MCF 10A (cell line): ENCODE measurements around the gene PTPN21. TPM values are rescaled to one million over a fixed set of nuclear protein-coding genes. Genes with fewer than 3 reads are reported as not detected.

Experiments
- BruUV-seq: library from RNA; stranded (reverse); fragments of 400-500 nt; replicated peaks from 2 replicates; lab custom pipeline; 2021; lab: Mats Ljungman, UMichigan
- CTCF ChIA-PET: fragments of 300-600 bp; sonication (Branson Sonifier 250); formaldehyde crosslinking; extraction: SDS; loops from one replicate; lab custom pipeline; 2021; ENCODE audit warnings: antibody characterized with exemption, inconsistent platforms; lab: Yijun Ruan, JAX
- POLR2A ChIA-PET: fragments of 300-600, 350-650 bp; sonication (Branson Sonifier 250); formaldehyde crosslinking; extraction: SDS; loops from one replicate; lab custom pipeline; 2020; ENCODE audit warnings: antibody characterized with exemption, inconsistent platforms; lab: Yijun Ruan, JAX
- DNase-seq: peaks from one replicate; pipeline ENCODE4 v3.0.0-alpha.2; 2018; ENCODE audit not compliant: unreplicated experiment
- H3K27ac Mint-ChIP-seq: one replicate; pipeline ENCODE4 v1.8.0; 2022; ENCODE audit warnings: mild to moderate bottlenecking, low read depth, mixed read lengths; ENCODE audit not compliant: unreplicated experiment
- H3K27me3 Mint-ChIP-seq: one replicate; pipeline ENCODE4 v1.8.0; 2022; ENCODE audit warnings: mixed read lengths; ENCODE audit not compliant: insufficient read depth, unreplicated experiment
- H3K36me3 Mint-ChIP-seq: one replicate; pipeline ENCODE4 v1.8.0; 2022; ENCODE audit warnings: mild to moderate bottlenecking, moderate library complexity, mixed read lengths; ENCODE audit not compliant: insufficient read depth, unreplicated experiment
- H3K4me1 Mint-ChIP-seq: one replicate; pipeline ENCODE4 v1.8.0; 2022; ENCODE audit warnings: mixed read lengths; ENCODE audit not compliant: insufficient read depth, unreplicated experiment
- H3K4me3 Mint-ChIP-seq: one replicate; pipeline ENCODE4 v1.8.0; 2022; ENCODE audit warnings: mild to moderate bottlenecking, moderate library complexity, mixed read lengths; ENCODE audit not compliant: unreplicated experiment
- H3K9me3 Mint-ChIP-seq: one replicate; pipeline ENCODE4 v1.8.0; 2022; ENCODE audit warnings: mixed read lengths; ENCODE audit not compliant: unreplicated experiment
- intact Hi-C: fragments of 100-400 bp; cut with micrococcal nuclease; formaldehyde crosslinking; loops from 2 replicates; pipeline ENCODE4 v1.14.1; 2022
- total RNA-seq: library from RNA; stranded (reverse); gene quantifications from 2 replicates; pipeline ENCODE4 v1.2.3, GENCODE V29; 2022
- TF ChIP-seq, protein P1 (sequence below): fragments of 200-600 bp; IDR thresholded peaks from one replicate; pipeline ENCODE4 v1.8.0; 2022; ENCODE audit warnings: antibody characterized with exemption, mild to moderate bottlenecking; ENCODE audit not compliant: unreplicated experiment

PTPN21 gene
- total RNA-seq, 1 experiment from 2014 or later, result 18.1 TPM

- intact Hi-C loops, result no loop called here
- Mint-ChIP-seq H3K9me3 (no peaks in the 10 kb centered on the region), H3K36me3 (peaks cover 21% of the 10 kb centered on the region), H3K27ac (no peak overlapping the region), H3K27me3 (no peaks in the 10 kb centered on the region), H3K4me1 (peaks cover 7% of the 10 kb centered on the region), H3K4me3 (no peak overlapping the region)
- TF ChIP-seq, protein P1, sequence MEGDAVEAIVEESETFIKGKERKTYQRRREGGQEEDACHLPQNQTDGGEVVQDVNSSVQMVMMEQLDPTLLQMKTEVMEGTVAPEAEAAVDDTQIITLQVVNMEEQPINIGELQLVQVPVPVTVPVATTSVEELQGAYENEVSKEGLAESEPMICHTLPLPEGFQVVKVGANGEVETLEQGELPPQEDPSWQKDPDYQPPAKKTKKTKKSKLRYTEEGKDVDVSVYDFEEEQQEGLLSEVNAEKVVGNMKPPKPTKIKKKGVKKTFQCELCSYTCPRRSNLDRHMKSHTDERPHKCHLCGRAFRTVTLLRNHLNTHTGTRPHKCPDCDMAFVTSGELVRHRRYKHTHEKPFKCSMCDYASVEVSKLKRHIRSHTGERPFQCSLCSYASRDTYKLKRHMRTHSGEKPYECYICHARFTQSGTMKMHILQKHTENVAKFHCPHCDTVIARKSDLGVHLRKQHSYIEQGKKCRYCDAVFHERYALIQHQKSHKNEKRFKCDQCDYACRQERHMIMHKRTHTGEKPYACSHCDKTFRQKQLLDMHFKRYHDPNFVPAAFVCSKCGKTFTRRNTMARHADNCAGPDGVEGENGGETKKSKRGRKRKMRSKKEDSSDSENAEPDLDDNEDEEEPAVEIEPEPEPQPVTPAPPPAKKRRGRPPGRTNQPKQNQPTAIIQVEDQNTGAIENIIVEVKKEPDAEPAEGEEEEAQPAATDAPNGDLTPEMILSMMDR, result no peak
- BruUV-seq, result no TSS peak
- POLR2A ChIA-PET, result no interaction called here
- CTCF ChIA-PET, result interaction anchor here (1.2 kb wide), 1 partner anchor 15 kb away, joined by 3 read pairs; no protein-coding TSS in a partner anchor
- DNase-seq, result no peak
Measured at GRCh38 chr14:88516861-88517357, 37.9 kb downstream of the PTPN21 start.

- intact Hi-C loops, result no loop called here
- CTCF ChIA-PET, result interaction anchor here (1.6 kb wide), 1 partner anchor 326 kb away, joined by 5 read pairs; no protein-coding TSS in a partner anchor
Measured at GRCh38 chr14:88515499-88516221, 39.1 kb downstream of the PTPN21 start.

GRCh38 chr14:88507208-88507607, 47.6 kb downstream of the PTPN21 start:
- POLR2A ChIA-PET, result no interaction called here
- Mint-ChIP-seq H3K36me3 (peaks cover 20% of the 10 kb centered on the region), H3K27me3 (no peaks in the 10 kb centered on the region), H3K9me3 (no peaks in the 10 kb centered on the region), H3K4me3 (no peak overlapping the region), H3K27ac (no peak overlapping the region), H3K4me1 (no peaks in the 10 kb centered on the region)
- DNase-seq, result no peak
- TF ChIP-seq, protein P1, result no peak
- intact Hi-C loops, result no loop called here
- no TSS peak for BruUV-seq
- CTCF ChIA-PET, result no interaction called here

More at GRCh38 chr14:88515499-88516221, 39.1 kb downstream of the PTPN21 start:
- Mint-ChIP-seq H3K27me3 (no peaks in the 10 kb centered on the region), H3K36me3 (peaks cover 24% of the 10 kb centered on the region), H3K4me3 (no peak overlapping the region), H3K27ac (no peak overlapping the region), H3K9me3 (no peaks in the 10 kb centered on the region), H3K4me1 (peaks cover 7% of the 10 kb centered on the region)
- BruUV-seq, result no TSS peak
- POLR2A ChIA-PET, result interaction anchor here (0.7 kb wide), 1 partner anchor 21 kb away, joined by 3 read pairs; no protein-coding TSS in a partner anchor
- TF ChIP-seq, protein P1, result no peak
- no peak for DNase-seq

DNA sequence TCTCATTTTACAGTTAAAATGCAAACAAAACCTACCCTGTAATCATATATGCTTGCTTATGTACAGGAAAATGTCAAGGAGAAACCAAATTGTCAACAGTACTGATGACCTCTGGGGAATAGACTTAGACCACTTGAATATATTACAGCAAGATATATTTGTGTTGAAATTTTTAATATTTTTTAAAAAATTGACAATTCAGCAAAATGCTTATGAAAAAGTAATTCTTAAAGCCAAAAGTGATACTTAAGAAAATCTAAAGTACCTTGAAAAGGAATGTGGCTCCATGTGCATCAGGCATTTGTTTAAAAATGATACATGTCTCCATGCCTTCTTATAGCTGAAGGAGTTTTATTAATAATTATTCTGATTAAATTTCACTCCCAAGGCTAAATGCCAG, 49.2 kb downstream of the PTPN21 start:
- no peak overlapping the region for H3K4me3 Mint-ChIP-seq
- peaks cover 22% of the 10 kb centered on the region for H3K36me3 Mint-ChIP-seq
- H3K27me3 Mint-ChIP-seq, result no peaks in the 10 kb centered on the region
- intact Hi-C loops, result no loop called here
- no peak for DNase-seq
- CTCF ChIA-PET, result interaction anchor here (0.7 to 1.2 kb wide), 3 partner anchors 12 to 560 kb away, joined by 3 read pairs; no protein-coding TSS in a partner anchor
- no peak overlapping the region for H3K27ac Mint-ChIP-seq
- no peaks in the 10 kb centered on the region for H3K4me1 Mint-ChIP-seq
- BruUV-seq, result no TSS peak
- TF ChIP-seq, protein P1, result no peak
- POLR2A ChIA-PET, result no interaction called here
- no peaks in the 10 kb centered on the region for H3K9me3 Mint-ChIP-seq
